GM13977 (cell line): Measurements from ENCODE around the gene GFOD2.

Source experiments
- DNase-seq: peaks from one replicate; pipeline ENCODE4 v3.0.0; 2012; ENCODE audit warnings: low spot score
- in situ Hi-C: fragments of 300-500 bp; cut with MboI; formaldehyde crosslinking; loops from one replicate; pipeline ENCODE4 v1.12.0; 2022; ENCODE audit warnings: low sequenced_read_pairs, low pct_unique_long_range_greater_than_20kb, mixed read lengths, inconsistent platforms; ENCODE audit not compliant: unreplicated experiment
- TF ChIP-seq, protein P1 (sequence below): IDR thresholded peaks from 2 replicates; pipeline ENCODE4 v1.5.1; 2012; ENCODE audit warnings: mild to moderate bottlenecking, control low read depth; ENCODE audit not compliant: insufficient read depth; ENCODE audit errors: extremely low read depth, missing control alignments

GFOD2 gene

GRCh38 chr16:67648088-67648763 lies 70.9 kb downstream of the GFOD2 start:
- TF ChIP-seq, protein P1, sequence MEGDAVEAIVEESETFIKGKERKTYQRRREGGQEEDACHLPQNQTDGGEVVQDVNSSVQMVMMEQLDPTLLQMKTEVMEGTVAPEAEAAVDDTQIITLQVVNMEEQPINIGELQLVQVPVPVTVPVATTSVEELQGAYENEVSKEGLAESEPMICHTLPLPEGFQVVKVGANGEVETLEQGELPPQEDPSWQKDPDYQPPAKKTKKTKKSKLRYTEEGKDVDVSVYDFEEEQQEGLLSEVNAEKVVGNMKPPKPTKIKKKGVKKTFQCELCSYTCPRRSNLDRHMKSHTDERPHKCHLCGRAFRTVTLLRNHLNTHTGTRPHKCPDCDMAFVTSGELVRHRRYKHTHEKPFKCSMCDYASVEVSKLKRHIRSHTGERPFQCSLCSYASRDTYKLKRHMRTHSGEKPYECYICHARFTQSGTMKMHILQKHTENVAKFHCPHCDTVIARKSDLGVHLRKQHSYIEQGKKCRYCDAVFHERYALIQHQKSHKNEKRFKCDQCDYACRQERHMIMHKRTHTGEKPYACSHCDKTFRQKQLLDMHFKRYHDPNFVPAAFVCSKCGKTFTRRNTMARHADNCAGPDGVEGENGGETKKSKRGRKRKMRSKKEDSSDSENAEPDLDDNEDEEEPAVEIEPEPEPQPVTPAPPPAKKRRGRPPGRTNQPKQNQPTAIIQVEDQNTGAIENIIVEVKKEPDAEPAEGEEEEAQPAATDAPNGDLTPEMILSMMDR = no peak
- peak; percentile 17 for DNase-seq
- in situ Hi-C loops = no loop called here

DNA sequence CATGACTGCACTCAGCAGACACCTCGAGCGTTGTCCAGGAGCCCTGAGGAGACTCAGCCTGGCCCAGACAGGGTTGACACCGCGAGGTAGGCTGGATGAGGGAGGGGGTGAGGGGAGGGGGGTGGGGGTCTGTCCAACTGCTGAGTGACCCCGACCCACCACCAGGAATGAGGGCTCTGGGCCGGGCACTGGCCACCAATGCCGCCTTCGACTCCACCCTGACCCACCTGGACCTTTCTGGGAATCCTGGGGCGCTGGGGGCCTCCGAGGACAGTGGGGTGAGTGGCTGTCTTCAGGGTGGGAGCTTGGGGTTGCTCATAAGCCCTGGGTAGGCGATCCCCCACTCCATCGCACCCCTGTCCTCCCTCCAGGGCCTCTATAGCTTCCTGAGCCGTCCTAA lies 71.4 kb downstream of the GFOD2 start:
- in situ Hi-C loops = no loop called here
- TF ChIP-seq, protein P1 = no peak
- no peak for DNase-seq

DNA sequence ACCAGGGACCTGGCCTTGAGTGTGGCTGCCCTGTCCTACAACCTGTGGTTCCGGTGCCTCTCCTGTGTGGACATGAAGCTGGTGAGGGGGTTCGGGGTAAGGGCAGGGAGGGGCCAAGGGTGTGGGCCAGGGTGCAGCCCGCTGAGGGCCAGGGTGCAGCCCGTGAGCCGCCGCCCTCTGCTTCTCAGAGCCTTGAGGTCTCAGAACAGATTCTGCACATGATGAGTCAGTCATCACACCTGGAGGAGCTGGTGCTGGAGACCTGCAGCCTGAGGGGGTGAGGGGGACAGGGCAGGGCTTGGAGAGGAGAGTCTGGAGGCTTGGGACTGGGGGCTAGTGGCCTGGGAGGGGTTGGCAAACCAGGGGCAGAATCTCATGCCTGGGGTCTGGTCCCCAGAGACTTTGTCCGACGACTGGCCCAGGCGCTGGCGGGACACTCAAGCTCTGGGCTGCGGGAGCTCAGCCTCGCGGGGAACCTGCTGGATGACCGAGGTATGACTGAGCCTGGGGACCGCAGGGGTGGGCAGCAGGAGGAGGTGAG lies 71.9 kb downstream of the GFOD2 start:
- in situ Hi-C loops = no loop called here
- DNase-seq = peak; percentile 25
- TF ChIP-seq, protein P1 = no peak

DNA sequence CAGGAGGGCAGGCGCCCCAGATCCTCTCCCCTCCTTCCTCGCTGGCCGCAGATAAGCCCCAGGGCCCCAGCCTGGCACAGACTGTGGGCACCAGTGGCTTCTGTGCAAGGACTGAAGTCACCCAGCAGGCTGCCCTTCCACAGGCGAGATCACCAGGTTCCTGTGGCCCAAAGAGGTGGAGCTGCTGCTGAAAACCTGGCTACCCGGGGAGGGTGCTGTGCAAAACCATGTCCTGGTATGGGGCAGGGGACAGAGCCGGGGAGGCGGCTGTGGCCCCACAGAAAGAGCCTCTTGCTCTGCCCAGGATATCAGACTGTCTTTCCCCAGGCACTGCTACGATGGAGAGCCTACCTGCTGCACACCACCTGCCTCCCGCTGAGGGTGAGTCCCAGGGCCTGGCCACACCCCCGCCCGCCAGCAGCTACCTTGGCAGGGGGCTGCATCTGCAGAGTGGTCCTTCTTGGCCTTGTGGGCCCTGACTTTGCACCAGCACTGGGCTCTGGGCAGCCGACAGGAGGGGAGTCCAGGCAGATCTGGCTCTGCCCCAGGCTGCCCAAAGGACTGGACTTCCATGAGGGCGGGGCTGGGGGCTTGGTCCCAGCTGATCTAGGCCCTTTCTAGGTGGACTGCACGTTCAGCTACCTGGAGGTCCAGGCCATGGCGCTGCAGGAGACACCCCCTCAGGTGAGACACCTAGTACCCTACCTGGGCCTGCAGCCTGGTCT lies 73.6 kb downstream of the GFOD2 start:
- TF ChIP-seq, protein P1 = no peak
- in situ Hi-C loops = no loop called here
- DNase-seq = peak; percentile 53

DNA sequence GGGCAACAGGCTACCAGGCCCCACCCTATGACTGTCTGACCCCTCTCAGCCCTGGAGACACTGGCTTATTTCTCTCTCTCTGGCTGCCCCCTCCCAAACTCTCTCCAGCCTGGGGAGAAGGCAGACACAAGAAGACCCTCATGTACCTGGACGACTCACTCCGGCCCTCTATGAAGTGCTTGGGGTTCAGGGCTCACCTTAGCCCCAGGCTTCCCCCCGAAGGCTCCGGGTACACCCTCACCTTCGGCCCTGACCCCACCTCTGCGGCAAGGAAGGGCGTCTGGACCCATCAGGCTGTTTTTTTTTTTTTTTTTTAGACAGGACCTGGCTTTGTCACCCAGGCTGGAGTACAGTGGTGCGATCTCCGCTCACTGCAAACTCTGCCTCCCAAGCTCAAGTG lies 75.1 kb downstream of the GFOD2 start:
- in situ Hi-C loops = no loop called here
- peak; percentile 19 for DNase-seq
- TF ChIP-seq, protein P1 = no peak

- TF ChIP-seq, protein P1 = no peak
- in situ Hi-C loops = no loop called here
- DNase-seq = peak; percentile 16
Observed at GRCh38 chr16:67641779-67642708, 77.1 kb downstream of the GFOD2 start.
